NT2/D1 (cell line): ENCODE data around the gene DDX3X.

Source experiments
- SUZ12 ChIP-seq: IDR thresholded peaks from 2 replicates; pipeline ENCODE4 v1.6.1; 2011; ENCODE audit not compliant: insufficient read length, insufficient read depth; ENCODE audit errors: extremely low read depth
- YY1 ChIP-seq: IDR thresholded peaks from 2 replicates; pipeline ENCODE4 v1.6.1; 2011; ENCODE audit not compliant: insufficient read length, insufficient read depth
- ZNF274 ChIP-seq: IDR thresholded peaks from 2 replicates; pipeline ENCODE4 v1.6.1; 2011; ENCODE audit warnings: mild to moderate bottlenecking, low read depth, low read length

GRCh38 chrX:41344053-41344452 lies 10.1 kb downstream of the DDX3X start:
- TF ChIP-seq YY1: no peak
- no peak for TF ChIP-seq ZNF274
- TF ChIP-seq SUZ12: no peak
